OCI-LY3 (cell line): ENCODE results near the gene MIAT.

ENCODE experiments used
- CTCF ChIP-seq: fragments of 200-600, 300-600 bp; sonication (generic); IDR thresholded peaks from 2 replicates; pipeline ENCODE4 v1.5.1; 2014; ENCODE audit warnings: antibody characterized with exemption, low read length, low read depth
- EZH2phosphoT487 ChIP-seq: fragments of 200-600 bp; shearing (Covaris generic); IDR thresholded peaks from 2 replicates; pipeline ENCODE4 v1.6.1; 2018; ENCODE audit warnings: antibody characterized with exemption, mixed run types, low read depth

GRCh38 chr22:26643418-26644100 lies 13.8 kb upstream of the MIAT start:
- TF ChIP-seq CTCF (no peak), EZH2phosphoT487 (no peak)
